Pancreas (tissue), 10 donors: ENCODE measurements around the gene RYR1. TPM values are rescaled to one million over a fixed set of nuclear protein-coding genes. Genes with fewer than 3 reads are reported as not detected.
"Not testable (repeated sequence)": the region's sequence is repeated elsewhere in the genome, so short reads cannot be mapped to it uniquely, and the experiment has no call there.

Experiments used
- ATAC-seq, 4 donors: fragments of 200-7000 bp; cut with Tn5 transposase; one replicate each; pipeline versions ENCODE4 v1.8.0 to v1.9.1; 2020; ENCODE audit warnings: mild to moderate bottlenecking in 4 of 4, moderate library complexity in 4 of 4
- DNase-seq, 6 donors: peaks; one replicate each; pipeline ENCODE4 v3.0.0-alpha.2; 2020
- FAIRE-seq: peaks from 2 replicates; lab custom pipeline; 2012; peaks lifted over from hg19 to GRCh38; lab: Jason Lieb, UNC
- H3K27ac ChIP-seq, 4 donors: fragments of 200-600 bp; sonication (generic); 1 replicate in 3 of 4; 2 replicates in 1 of 4; pipeline versions ENCODE4 v1.5.0 to v1.8.0; 2020
- H3K27me3 ChIP-seq, 4 donors: fragments of 200-600 bp; one replicate each; pipeline ENCODE4 v1.8.0; 2021
- H3K36me3 ChIP-seq, 3 donors: fragments of 200-600 bp; sonication (generic) in 1 of 3; one replicate each; pipeline versions ENCODE4 v1.5.0 to v1.8.0; 2020 to 2021
- H3K4me1 ChIP-seq, 3 donors: fragments of 200-600 bp; one replicate each; pipeline ENCODE4 v1.8.0; 2021
- H3K4me3 ChIP-seq, 4 donors: fragments of 200-600 bp; sonication (generic) in 2 of 4; one replicate each; pipeline versions ENCODE4 v1.5.0 to v1.8.0; 2020 to 2021
- H3K9me3 ChIP-seq, 4 donors: fragments of 200-600 bp; one replicate each; pipeline ENCODE4 v1.8.0; 2021
- WGBS, 2 donors: extraction: QIAGEN DNeasy Blood & Tissue Kit; methylation state at CpG; one replicate each; pipeline ENCODE4 v1.1.7; 2013; 5-methylcytosine and 5-hydroxymethylcytosine counted together
- intact Hi-C, 3 donors: fragments of 100-400 bp; cut with DNase I; formaldehyde crosslinking; loops; one replicate each; pipeline versions ENCODE4 v1.11.1 to v1.14.2; 2022
- polyA plus RNA-seq, 2 donors: library from polyadenylated mRNA; stranded (reverse); fragments of 200-250 nt; gene quantifications; one replicate each; pipeline ENCODE4 v1.2.3, GENCODE V29; 2013
- total RNA-seq, 6 donors: library from RNA; stranded (reverse); fragmentation: NEBNext Ultra II Directional in 4 of 6; extraction: Animal tissue kit (Norgen Biotek cat#: 25700) in 4 of 6; gene quantifications; one replicate each; pipeline versions ENCODE4 v1.2.1 to v1.2.4, GENCODE V29; 2021 to 2023
- TF ChIP-seq, protein P1 (sequence below), 4 donors: fragments of 200-600 bp; sonication (generic) in 3 of 4; IDR thresholded peaks; one replicate each; pipeline versions ENCODE4 v1.5.0 to v1.8.0; 2021; ENCODE audit warnings: antibody characterized with exemption in 4 of 4
- donor health status: healthy with polysubstance abuse.
- donor health status: DM: no; HTN: no; CAD: no; lungs with moderate emphysema.
- donor health status: DM: no; HTN: no; CAD: no.
- donor health status: control.
- donor health status: control.
- donor health status: Bipolar disorder and iron deficiency.
- donor health status: DM: yes; HTN: yes; CAD: no.
- donor health status: DM: no; HTN: no; CAD: no.
- donor health status: DM: no; HTN: no; CAD: no.
- donor health status: DM: yes; HTN: yes; CAD: no.

RYR1 gene
- total and polyA plus RNA-seq, 8 donors, result 0.19 to 1.4 (median 0.57) TPM

DNA sequence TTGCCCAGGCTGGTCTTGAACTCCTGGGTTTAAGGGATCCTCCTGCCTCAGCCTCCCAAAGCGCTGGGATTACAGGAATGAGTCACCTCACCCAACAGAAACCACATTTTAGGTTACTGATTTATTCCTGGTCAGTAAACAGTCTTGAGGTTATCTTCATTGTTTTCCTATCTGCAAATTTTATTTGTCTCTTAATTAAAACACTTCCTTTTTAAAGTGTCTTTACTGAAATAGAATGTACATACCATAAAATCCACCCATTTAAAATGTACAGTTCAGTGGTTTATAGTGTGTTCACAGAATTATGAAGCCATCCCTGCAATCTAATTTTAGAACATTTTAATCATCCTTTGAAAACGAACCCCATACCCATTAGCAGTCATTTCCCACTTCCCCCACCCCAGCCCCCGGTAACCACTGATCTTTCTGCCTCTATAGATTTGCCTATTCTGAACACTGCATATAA lies 121.2 kb downstream of the RYR1 start:
- no peaks in the 10 kb centered on the region for H3K27me3 ChIP-seq
- intact Hi-C loops, result no loop called here
- H3K36me3 ChIP-seq, result no peaks in the 10 kb centered on the region
- FAIRE-seq (no peak), DNase-seq (no peak), ATAC-seq (no peak)
- 54 to 64% methylated on average over 3 of the region's 3 CpGs for WGBS, 2 donors
- no peak overlapping the region for H3K27ac ChIP-seq
- TF ChIP-seq, protein P1, sequence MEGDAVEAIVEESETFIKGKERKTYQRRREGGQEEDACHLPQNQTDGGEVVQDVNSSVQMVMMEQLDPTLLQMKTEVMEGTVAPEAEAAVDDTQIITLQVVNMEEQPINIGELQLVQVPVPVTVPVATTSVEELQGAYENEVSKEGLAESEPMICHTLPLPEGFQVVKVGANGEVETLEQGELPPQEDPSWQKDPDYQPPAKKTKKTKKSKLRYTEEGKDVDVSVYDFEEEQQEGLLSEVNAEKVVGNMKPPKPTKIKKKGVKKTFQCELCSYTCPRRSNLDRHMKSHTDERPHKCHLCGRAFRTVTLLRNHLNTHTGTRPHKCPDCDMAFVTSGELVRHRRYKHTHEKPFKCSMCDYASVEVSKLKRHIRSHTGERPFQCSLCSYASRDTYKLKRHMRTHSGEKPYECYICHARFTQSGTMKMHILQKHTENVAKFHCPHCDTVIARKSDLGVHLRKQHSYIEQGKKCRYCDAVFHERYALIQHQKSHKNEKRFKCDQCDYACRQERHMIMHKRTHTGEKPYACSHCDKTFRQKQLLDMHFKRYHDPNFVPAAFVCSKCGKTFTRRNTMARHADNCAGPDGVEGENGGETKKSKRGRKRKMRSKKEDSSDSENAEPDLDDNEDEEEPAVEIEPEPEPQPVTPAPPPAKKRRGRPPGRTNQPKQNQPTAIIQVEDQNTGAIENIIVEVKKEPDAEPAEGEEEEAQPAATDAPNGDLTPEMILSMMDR (IDR thresholded peaks at IDR 0.05), result no peak
- H3K4me1 ChIP-seq, result no peaks in the 10 kb centered on the region
- no peaks in the 10 kb centered on the region for H3K9me3 ChIP-seq
- no peak overlapping the region for H3K4me3 ChIP-seq

DNA sequence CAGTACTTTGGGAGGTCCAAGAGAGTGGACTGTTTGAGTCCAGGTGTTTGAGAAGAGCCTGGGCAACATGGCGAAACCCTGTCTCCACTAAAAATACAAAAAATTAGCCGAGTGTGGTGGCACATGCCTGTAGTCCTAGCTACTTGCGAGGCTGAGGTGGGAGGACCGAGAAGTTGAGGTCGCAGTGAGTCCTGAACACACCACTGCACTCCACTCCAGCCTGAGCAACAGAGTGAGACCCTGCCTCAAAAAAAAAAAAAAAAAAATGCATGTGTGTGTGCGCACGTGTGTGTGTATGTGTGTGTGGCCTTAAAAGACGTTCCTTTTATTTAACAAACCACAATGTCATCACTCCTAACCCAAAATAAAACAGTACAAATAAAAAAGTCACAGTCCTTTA lies 121.7 kb downstream of the RYR1 start:
- no peaks in the 10 kb centered on the region for H3K27me3 ChIP-seq
- no peak for DNase-seq
- TF ChIP-seq, protein P1 (IDR thresholded peaks at IDR 0.05), result no peak
- FAIRE-seq, result no peak
- no peaks in the 10 kb centered on the region for H3K9me3 ChIP-seq
- WGBS, 2 donors, result 68 to 72% methylated on average over 8 of the region's 8 CpGs
- no peak for ATAC-seq
- intact Hi-C loops, result no loop called here
- no peak overlapping the region for H3K4me3 ChIP-seq
- H3K27ac ChIP-seq, result no peak overlapping the region
- H3K36me3 ChIP-seq, result no peaks in the 10 kb centered on the region
- H3K4me1 ChIP-seq, result no peaks in the 10 kb centered on the region

DNA sequence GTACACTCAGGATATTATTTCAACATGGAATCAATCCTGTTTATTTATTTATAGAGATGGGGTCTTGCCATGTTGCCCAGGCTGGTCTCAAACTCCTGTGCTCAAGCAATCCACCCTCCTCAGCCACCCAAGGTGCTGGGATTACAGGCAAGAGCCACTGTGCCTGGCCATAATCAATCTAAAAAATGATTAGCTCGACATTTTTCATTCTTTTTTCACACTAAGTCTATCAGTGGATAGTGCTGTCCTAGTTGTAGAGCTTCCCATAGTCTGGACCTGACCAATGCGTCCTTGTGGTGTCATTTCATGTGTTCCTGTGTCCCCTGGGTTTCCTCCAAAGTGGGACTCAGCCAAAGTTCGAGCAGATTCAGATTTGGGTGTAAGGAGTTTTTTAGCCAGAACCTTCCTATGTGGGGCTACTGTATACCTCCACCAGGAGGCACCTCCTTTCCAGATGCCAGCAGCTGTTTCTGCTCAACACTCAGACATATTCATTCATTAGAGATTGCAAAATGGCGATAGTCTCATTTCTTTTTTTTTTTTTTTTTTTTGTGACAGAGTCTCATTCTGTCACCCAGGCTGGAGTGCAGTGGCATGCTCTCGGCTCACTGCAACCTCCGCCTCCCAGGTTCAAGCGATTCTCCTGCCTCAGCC lies 123.2 kb downstream of the RYR1 start:
- DNase-seq (no peak), FAIRE-seq (no peak), ATAC-seq (no peak)
- Histone ChIP-seq H3K9me3 (no peaks in the 10 kb centered on the region), H3K4me1 (no peaks in the 10 kb centered on the region), H3K4me3 (no peak overlapping the region), H3K27me3 (no peaks in the 10 kb centered on the region), H3K27ac (no peak overlapping the region), H3K36me3 (no peaks in the 10 kb centered on the region)
- TF ChIP-seq, protein P1 (IDR thresholded peaks at IDR 0.05), result no peak
- intact Hi-C loops, result no loop called here
- WGBS, 2 donors, result 58 to 64% methylated on average over 7 of the region's 7 CpGs

DNA sequence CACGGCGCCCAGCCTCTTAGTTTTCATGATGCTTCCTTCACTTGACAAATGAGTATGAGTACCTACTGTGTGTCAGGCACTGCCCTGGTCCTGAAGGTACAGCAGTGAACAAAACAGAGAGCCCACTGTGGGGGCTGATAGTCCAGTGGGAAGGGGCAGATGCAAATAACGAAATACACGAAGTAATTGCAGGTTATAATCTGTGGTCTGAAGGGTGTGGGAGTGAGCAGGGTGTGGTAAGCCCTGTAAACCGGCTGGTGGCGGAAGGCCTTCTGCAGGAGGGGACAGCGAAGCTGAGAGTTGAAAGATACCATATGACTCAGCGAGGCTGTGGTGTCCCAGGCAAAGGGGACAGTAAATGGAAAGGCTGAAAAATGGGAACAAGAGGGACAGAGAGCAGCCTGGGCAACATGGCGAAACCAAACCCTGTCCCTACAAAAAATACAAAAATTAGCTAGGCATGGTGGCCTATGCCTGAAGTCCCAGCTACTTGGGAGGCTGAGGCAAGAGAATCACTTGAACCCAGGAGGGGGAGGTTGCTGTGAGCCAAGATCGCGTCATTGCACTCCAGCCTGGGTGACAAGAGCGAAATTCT lies 123.8 kb downstream of the RYR1 start:
- no peaks in the 10 kb centered on the region for H3K36me3 ChIP-seq
- no peak overlapping the region for H3K4me3 ChIP-seq
- intact Hi-C loops, result no loop called here
- no peak for DNase-seq
- no peaks in the 10 kb centered on the region for H3K4me1 ChIP-seq
- 66 to 72% methylated on average over 12 of the region's 12 CpGs for whole genome bisulfite sequencing, 2 donors
- H3K27ac ChIP-seq, result no peak overlapping the region
- no peak for FAIRE-seq
- TF ChIP-seq, protein P1 (IDR thresholded peaks at IDR 0.05), result no peak
- no peaks in the 10 kb centered on the region for H3K9me3 ChIP-seq
- ATAC-seq, result no peak
- no peaks in the 10 kb centered on the region for H3K27me3 ChIP-seq

DNA sequence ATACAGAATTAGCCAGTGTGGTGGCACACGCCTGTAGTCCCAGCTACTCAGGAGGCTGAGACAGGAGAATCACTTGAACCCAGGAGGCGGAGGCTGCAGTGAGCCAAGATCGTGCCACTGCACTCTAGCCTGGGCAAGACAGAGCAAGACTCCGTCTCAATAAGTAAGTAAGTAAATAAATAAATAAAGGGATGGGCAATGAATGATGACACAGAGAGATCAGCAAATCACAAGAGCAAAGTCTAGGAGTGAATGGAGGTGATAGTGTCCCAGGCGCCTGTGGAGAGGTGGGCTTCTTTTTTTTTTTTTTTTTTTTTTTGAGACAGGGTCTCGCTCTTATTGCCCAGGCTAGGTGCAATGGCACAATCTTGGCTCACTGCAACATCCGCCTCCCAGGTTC lies 125.4 kb downstream of the RYR1 start:
- H3K27ac ChIP-seq, DNase-seq, FAIRE-seq: not testable (repeated sequence)

More for the DNA sequence above, 125.4 kb downstream of the RYR1 start:
- H3K27me3 ChIP-seq, H3K9me3 ChIP-seq, H3K36me3 ChIP-seq, intact Hi-C loops, ATAC-seq, H3K4me3 ChIP-seq, H3K4me1 ChIP-seq: not testable (repeated sequence)
- 79 to 84% methylated on average over 7 of the region's 7 CpGs for WGBS, 2 donors
